OCI-M2 (cell line): Measurements from ENCODE around the gene DYNLT4.
A peak's percentile ranks its signal among the peaks of the same experiment; 100 is the strongest.
"Not testable (repeated sequence)": the region's sequence is repeated elsewhere in the genome, so short reads cannot be mapped to it uniquely, and the experiment has no call there.

Experiments
- DNase-seq: peaks from one replicate; lab custom pipeline; 2025; ENCODE audit not compliant: unreplicated experiment; lab: John Stamatoyannopoulos, UW

The DYNLT4 gene

DNA sequence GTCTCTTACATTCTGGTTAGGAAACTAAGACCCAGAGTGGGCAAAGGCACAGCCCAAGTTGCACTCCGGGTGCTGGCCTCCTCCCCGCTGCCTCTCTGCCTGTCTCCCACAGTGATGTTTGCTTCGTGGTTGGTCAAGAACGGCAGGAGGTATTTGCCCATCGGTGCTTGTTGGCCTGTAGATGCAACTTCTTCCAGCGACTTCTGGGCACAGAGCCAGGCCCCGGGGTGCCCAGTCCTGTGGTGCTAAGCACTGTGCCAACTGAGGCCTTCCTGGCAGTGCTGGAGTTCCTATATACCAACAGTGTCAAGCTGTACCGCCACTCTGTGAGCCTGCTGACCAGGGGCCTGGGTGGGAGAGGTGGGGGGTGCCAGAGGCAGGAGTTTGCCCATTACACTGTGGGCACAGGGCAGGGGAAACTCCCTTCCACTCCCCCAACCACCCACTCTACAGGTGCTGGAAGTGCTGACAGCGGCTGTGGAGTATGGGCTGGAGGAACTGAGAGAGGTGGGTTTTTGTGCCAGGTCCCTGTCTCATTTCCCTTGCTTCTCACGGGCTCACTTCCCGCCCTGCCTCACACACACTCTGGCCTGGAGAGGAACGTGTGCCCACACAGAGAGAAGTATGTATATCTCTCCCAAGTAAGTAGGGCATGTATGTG, 3.1 kb upstream of the DYNLT4 start:
- DNase-seq, result no peak

DNA sequence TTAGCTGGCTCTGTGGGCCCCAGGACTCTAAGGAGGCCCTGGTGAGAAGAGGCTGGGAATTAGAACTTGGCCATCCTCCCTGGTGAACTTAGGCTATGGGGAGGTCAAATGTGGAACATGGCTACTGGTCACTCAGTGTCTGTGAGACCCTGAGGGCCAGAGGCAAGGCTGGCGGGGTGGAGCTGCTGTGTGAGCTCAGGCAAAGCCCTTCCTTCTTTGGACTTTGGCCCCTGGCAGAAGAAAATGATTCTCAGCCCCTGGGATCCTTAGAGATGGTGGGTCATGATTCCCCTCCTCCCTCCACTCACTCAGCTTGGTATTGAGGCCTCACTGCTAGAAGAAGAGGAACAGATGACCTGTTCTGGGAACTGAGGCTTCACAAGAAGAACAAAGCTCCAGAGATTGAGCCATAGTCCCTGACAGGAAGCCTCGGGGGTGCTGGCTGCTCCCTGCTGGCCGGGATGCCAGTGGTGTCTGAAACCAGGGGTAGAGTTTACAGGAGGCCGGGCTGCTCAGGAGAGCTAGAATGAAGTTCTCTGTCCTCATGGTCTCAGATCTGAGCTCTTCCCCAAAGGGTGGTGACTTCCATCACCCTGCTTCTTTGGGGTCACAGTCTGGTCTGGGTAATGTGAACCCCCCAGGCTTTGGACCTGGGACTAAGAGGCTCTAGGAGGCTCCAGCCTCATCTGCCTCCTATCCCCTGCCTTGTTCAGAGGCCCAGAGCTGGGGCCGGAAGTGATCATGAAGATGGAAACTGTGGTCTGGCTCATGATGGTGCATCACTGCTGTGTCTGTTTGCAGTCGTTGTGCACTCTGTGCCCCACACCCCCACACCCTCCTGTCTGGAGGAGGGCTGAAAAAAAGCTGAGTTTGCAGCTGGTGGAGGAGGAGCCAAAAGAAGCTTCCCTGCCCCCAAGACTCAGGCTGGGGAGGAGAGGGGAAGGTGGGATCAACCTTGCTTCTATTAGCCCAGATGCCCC, 2.1 kb upstream of the DYNLT4 start:
- DNase-seq, result no peak

GRCh38 chr1:44808063-44808937, 1.1 kb upstream of the DYNLT4 start, which contains the start of gene BTBD19:
BTBD19 (plus strand) TSS chr1:44808523; CDS start chr1:44808821, 298 bp downstream.
- no peak for DNase-seq

GRCh38 chr1:44807364-44808062, 362 bp upstream of the DYNLT4 start:
- DNase-seq, result peak; percentile 62

DNA sequence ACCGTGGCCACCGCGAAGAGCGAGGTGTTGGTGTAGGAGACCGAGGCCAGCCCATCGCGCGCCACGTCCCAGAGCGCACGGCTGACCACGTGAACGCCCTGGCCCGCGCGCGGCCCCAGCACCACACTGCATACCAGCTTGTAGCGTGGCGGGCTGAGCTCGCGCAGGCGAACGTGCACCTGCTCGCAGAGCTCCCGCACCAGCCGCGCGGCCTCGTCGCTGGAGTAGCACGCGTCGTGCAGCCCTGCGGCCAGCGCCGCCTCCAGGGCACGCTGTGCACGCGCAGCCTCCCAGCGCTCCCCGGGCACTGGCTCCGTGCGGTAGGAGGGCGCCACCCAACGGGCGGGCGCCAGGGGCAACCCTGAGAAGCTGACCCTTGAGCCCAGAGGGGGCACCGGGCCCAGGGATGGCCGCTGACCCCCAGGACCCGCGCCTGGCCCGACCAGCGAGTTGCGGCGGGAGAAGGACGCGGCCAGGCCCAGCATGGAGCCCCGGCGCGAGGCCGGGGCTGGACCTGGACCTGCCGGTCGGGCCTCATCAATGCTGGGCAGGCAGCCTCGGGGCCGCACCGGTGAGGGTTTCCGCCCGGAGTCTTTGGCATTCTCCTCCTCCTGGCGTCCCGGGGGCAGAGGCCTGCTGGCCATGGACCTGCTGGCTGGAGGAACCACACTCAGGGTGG, 987 bp downstream of the DYNLT4 start:
- DNase-seq, result no peak

DNA sequence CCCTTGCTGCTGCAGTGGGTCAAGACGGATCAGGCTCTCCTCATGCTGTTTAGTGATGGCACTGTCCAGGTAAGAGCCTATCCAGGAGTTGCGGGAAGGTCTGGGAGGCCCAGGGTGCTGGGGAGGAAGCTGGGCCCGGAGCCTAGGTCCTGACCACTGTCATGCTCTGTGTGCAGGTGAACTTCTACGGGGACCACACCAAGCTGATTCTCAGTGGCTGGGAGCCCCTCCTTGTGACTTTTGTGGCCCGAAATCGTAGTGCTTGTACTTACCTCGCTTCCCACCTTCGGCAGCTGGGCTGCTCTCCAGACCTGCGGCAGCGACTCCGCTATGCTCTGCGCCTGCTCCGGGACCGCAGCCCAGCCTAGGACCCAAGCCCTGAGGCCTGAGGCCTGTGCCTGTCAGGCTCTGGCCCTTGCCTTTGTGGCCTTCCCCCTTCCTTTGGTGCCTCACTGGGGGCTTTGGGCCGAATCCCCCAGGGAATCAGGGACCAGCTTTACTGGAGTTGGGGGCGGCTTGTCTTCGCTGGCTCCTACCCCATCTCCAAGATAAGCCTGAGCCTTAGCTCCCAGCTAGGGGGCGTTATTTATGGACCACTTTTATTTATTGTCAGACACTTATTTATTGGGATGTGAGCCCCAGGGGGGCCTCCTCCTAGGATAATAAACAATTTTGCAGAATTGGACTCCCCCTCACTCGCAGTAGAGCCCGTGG, 1.7 kb downstream of the DYNLT4 start:
- DNase-seq, result no peak

DNA sequence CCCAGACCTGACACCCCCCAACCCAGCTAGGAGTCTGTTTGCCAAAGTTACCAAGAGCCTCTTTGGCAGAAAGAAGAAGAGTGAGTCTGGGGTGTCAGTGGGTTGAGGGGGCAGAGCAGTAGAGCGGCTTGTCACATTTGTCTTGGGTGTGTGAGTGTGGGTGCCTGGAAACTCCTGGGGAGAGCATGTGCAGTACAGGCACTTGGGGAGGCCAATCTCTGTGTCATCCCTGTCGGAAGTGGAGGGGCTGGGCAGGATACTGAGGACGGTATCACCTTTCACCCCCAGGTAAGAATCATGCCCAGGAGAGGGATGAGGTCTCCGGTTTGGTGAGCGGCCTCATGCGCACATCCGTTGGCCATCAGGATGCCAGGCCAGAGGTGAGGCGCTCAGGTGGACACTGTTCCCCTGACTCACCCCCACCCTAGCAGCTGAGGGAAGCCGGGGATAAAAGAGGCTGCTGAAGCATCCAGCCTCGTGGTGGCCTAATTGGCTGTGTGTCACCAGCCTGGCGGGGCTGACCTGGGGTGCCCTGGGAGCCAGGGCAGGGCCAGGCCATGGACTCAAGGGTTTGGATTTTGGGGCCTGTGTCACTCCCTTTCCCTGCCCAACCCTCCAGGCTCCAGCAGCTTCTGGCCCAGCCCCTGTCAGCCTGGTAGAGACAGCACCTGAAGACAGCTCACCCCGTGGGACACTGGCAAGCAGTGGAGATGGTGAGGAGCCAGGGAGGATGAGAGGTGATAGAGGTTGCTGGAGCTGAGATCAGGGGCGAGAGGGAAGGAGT, 3.6 kb downstream of the DYNLT4 start:
- no peak for DNase-seq

GRCh38 chr1:44803062-44803311, 4.2 kb downstream of the DYNLT4 start:
- no peak for DNase-seq

DNA sequence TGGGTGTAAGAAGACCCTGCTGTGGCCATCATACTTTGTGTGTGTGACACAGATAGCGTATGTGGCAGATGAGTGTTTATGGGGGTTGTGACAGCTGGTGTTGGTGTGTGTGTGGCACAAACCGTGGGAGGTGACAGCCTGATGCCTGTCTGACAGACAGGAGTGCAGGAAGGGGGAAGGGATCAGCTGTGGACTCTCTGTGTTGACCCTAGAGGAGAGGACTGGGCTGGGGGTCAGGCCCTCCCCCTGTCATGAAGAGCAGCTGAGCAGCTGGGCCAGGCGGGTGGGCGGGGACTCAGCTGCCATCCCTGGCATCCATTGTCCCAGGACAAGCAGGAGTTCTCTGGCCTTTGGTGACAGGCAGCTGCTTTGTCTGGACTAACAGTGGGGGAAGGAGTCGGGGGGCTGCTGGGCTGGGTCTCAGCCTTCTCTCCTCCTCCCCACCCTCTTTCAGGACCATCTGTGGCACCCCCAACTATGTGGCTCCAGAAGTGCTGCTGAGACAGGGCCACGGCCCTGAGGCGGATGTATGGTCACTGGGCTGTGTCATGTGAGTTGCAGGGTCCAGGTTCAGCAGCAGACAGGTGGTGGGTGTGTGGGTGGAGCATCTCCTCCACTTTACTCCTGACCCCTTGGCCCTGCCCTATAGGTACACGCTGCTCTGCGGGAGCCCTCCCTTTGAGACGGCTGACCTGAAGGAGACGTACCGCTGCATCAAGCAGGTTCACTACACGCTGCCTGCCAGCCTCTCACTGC, 4.7 kb downstream of the DYNLT4 start:
- DNase-seq, result no peak

GRCh38 chr1:44801491-44802305, 5.5 kb downstream of the DYNLT4 start:
- DNase-seq, result no peak

DNA sequence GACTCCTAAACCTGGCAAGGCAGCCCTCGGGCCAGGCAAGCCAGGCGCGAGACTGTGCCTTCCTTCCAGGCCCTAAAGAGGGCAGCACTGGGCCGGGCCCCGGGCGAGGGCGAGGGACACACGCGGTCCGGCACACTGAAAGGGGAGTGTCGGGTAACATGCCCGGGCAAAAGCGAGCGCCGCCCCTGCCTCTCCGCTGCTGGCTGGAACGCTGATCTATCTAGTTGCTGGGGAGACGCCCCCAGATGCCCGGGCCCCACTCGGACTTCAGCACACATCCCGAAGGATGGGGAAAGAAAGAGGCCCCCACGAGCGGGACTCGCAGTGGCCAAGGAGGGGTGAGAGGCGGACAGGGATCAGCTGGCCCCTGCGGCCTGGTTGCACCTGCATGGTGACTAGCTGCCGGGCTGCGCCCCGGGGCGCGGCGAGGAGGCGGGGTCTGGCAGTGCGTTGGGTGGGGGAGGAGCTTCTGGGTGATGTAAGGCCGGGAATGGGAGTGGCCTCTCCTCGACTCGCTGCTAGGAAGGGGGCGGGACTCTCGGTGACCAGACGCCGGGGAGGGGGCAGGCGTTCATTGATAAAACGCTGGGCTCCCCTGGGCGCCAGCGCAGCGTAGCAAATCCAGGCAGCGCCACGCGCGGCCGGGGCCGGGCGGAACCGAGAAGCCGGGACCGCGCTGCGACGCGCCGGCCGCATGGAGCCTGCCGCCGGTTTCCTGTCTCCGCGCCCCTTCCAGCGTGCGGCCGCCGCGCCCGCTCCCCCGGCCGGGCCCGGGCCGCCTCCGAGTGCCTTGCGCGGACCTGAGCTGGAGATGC, 7.2 kb downstream of the DYNLT4 start, which contains the start of gene PLK3:
TSS of gene PLK3 (plus strand) at position 608 of the 815 bp plus-strand sequence. CDS start at position 695, 87 bp downstream.
- peak; percentile 95 for DNase-seq

- no peak for DNase-seq
Observed at GRCh38 chr1:44798481-44799365, 8.4 kb downstream of the DYNLT4 start.

DNA sequence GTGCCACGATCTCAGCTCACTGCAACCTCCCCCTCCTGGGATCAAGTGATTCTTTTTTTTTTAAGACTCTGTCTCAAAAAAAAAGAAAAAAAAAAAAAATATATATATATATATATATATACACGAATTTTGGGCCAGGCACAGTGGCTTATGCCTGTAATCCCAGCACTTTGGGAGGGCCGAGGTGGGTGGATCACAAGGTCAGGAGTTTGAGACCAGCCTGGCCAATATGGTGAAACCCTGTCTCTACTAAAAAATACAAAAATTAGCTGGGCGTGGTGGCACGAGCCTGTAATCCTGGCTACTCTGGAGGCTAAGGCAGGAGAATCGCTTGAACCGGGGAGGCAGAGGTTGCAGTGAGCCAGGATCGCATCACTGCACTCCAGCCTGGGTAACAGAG, 9.3 kb downstream of the DYNLT4 start:
- not testable (repeated sequence) for DNase-seq

DNA sequence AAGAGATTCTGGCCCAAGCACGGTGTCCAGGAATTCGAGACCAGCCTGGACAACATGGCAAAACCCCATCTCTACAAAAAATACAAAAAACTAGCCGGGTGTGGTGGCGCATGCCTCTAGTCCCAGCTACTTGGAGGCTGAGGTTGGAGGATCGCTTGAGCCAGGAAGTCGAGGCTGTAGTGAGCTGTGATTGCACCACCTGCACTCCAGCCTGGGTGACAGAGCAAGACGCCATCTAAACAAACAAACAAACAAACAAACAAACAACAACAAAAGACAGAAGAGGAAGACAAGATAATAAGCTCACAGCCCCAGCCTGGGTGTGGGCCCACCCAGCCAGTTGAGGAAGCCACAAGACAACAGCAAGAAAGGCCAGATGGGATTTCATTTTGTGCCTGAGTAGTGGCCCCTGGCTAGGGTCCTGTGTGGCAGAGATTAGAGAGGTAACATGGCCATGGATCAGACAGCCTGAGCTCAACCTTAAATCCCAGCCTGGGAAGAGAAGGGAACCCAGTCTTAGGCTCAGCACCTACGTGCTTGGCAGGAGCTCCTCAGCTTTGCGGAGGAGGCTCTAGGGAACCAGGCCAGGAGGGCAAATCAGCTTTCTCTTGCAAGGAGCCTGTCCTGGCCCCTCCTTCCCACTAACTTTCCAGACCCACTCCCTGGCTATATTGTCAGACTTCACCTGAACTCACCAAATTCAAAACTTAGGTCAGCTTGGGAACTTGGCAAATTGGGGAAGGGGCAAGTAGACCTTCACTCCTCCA, 14.2 kb downstream of the DYNLT4 start:
- no peak for DNase-seq
